A204.1 (cell line): ENCODE data around the gene PCDHA1.

Source experiments
- FAIRE-seq: peaks from 2 replicates; lab custom pipeline; 2012; peaks lifted over from hg19 to GRCh38; lab: Jason Lieb, UNC

Gene PCDHA1

GRCh38 chr5:141042555-141042954 is 256.6 kb downstream of the PCDHA1 start:
- no peak for FAIRE-seq

GRCh38 chr5:141050622-141051520 is 264.9 kb downstream of the PCDHA1 start, which contains the start of gene PCDHB1:
Gene PCDHB1, plus strand, starts transcription at chr5:141051374. Its CDS starts 97 bp downstream, at chr5:141051471.
- no peak for FAIRE-seq

- no peak for FAIRE-seq
Measured at GRCh38 chr5:141051521-141051866, 265.6 kb downstream of the PCDHA1 start.
